MM.1S (cell line): ENCODE measurements around the gene EXOC3L4.

Experiments
- DNase-seq: peaks from one replicate; pipeline ENCODE4 v3.0.0-alpha.2; 2015
- H2AFZ ChIP-seq: fragments of 300-600 bp; sonication (generic); 2 replicates; pipeline ENCODE4 v1.6.0; 2016; ENCODE audit warnings: antibody characterized with exemption, low read length
- H3F3A ChIP-seq: fragments of 300-600 bp; sonication (generic); 2 replicates; pipeline ENCODE4 v1.6.1; 2016; ENCODE audit warnings: mild to moderate bottlenecking, antibody characterized with exemption, low read length, moderate library complexity, mixed read lengths; ENCODE audit not compliant: insufficient read depth
- H3K27ac ChIP-seq: fragments of 300-600 bp; sonication (generic); 2 replicates; pipeline ENCODE4 v1.5.1; 2016; ENCODE audit warnings: mild to moderate bottlenecking, low read length
- H3K27me3 ChIP-seq: fragments of 300-600 bp; sonication (generic); replicated peaks from 2 replicates; pipeline ENCODE4 v1.6.0; 2016; ENCODE audit warnings: low read length; ENCODE audit not compliant: insufficient read depth
- H3K36me3 ChIP-seq: fragments of 300-600 bp; sonication (generic); replicated peaks from 2 replicates; pipeline ENCODE4 v1.6.1; 2016; ENCODE audit warnings: mild to moderate bottlenecking, low read length, mixed read lengths; ENCODE audit not compliant: insufficient read depth
- H3K4me1 ChIP-seq: fragments of 300-600 bp; sonication (generic); 2 replicates; pipeline ENCODE4 v1.6.1; 2016; ENCODE audit warnings: low read length, mixed read lengths
- H3K4me2 ChIP-seq: fragments of 300-600 bp; sonication (generic); 2 replicates; pipeline ENCODE4 v1.6.0; 2016; ENCODE audit warnings: low read depth, low read length
- H3K4me3 ChIP-seq: fragments of 300-600 bp; sonication (generic); 2 replicates; pipeline ENCODE4 v1.5.1; 2016; ENCODE audit warnings: low read length, mixed read lengths
- H3K79me2 ChIP-seq: fragments of 300-600 bp; sonication (generic); 2 replicates; pipeline ENCODE4 v1.6.1; 2016; ENCODE audit warnings: mixed run types, low read length, mixed read lengths
- H3K9ac ChIP-seq: fragments of 300-600 bp; sonication (generic); 2 replicates; pipeline ENCODE4 v1.6.1; 2016; ENCODE audit warnings: low read length, mixed read lengths
- H3K9me2 ChIP-seq: fragments of 300-600 bp; sonication (generic); replicated peaks from 2 replicates; pipeline ENCODE4 v1.6.1; 2016; ENCODE audit warnings: mild to moderate bottlenecking, low read length, mixed read lengths; ENCODE audit not compliant: insufficient read depth
- H3K9me3 ChIP-seq: fragments of 300-600 bp; sonication (generic); replicated peaks from 2 replicates; pipeline ENCODE4 v1.6.1; 2016; ENCODE audit warnings: mild to moderate bottlenecking, low read length, mixed read lengths; ENCODE audit not compliant: insufficient read depth
- H4K20me1 ChIP-seq: fragments of 300-600 bp; sonication (generic); 2 replicates; pipeline ENCODE4 v1.6.1; 2016; ENCODE audit warnings: mild to moderate bottlenecking, low read length, moderate library complexity, mixed read lengths; ENCODE audit not compliant: insufficient read depth
- EZH2 ChIP-seq: fragments of 300-600 bp; sonication (generic); optimal IDR thresholded peaks from 2 replicates; pipeline ENCODE3; 2017; ENCODE audit warnings: low read depth, mild to moderate bottlenecking, antibody characterized with exemption, low read length, mixed read lengths
- EZH2phosphoT487 ChIP-seq: fragments of 300-600 bp; sonication (generic); IDR thresholded peaks from 2 replicates; pipeline ENCODE4 v1.6.1; 2018; ENCODE audit warnings: antibody characterized with exemption, low read length
- TF ChIP-seq, protein P1 (sequence below): fragments of 300-600 bp; sonication (generic); IDR thresholded peaks from 2 replicates; pipeline ENCODE4 v1.5.1; 2016; ENCODE audit warnings: antibody characterized with exemption, low read length, mixed read lengths

Gene EXOC3L4

GRCh38 chr14:103064978-103065377, 29.5 kb upstream of the EXOC3L4 start:
- Histone ChIP-seq H3K4me1 (no peaks in the 10 kb centered on the region), H3K4me3 (no peak overlapping the region), H3K27me3 (no peaks in the 10 kb centered on the region), H3K9ac (no peak overlapping the region), H3K27ac (no peak overlapping the region), H3K79me2 (no peaks in the 10 kb centered on the region), H4K20me1 (no peaks in the 10 kb centered on the region), H2AFZ (no peak overlapping the region), H3F3A (no peaks in the 10 kb centered on the region), H3K9me2 (no peaks in the 10 kb centered on the region), H3K4me2 (no peak overlapping the region), H3K36me3 (no peaks in the 10 kb centered on the region), H3K9me3 (no peaks in the 10 kb centered on the region)
- no peak for TF ChIP-seq EZH2phosphoT487
- no peak for TF ChIP-seq EZH2
- TF ChIP-seq, protein P1, sequence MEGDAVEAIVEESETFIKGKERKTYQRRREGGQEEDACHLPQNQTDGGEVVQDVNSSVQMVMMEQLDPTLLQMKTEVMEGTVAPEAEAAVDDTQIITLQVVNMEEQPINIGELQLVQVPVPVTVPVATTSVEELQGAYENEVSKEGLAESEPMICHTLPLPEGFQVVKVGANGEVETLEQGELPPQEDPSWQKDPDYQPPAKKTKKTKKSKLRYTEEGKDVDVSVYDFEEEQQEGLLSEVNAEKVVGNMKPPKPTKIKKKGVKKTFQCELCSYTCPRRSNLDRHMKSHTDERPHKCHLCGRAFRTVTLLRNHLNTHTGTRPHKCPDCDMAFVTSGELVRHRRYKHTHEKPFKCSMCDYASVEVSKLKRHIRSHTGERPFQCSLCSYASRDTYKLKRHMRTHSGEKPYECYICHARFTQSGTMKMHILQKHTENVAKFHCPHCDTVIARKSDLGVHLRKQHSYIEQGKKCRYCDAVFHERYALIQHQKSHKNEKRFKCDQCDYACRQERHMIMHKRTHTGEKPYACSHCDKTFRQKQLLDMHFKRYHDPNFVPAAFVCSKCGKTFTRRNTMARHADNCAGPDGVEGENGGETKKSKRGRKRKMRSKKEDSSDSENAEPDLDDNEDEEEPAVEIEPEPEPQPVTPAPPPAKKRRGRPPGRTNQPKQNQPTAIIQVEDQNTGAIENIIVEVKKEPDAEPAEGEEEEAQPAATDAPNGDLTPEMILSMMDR: no peak
- DNase-seq: no peak

GRCh38 chr14:103065861-103066260, 28.7 kb upstream of the EXOC3L4 start:
- Histone ChIP-seq H3K36me3 (no peaks in the 10 kb centered on the region), H3K27me3 (no peaks in the 10 kb centered on the region), H3K4me3 (no peak overlapping the region), H3K79me2 (no peaks in the 10 kb centered on the region), H3K9me3 (no peaks in the 10 kb centered on the region), H2AFZ (no peak overlapping the region), H3K27ac (no peak overlapping the region), H3K9me2 (no peaks in the 10 kb centered on the region), H3K4me2 (no peak overlapping the region), H3K4me1 (no peaks in the 10 kb centered on the region), H4K20me1 (no peaks in the 10 kb centered on the region), H3F3A (no peaks in the 10 kb centered on the region), H3K9ac (no peak overlapping the region)
- DNase-seq: no peak
- TF ChIP-seq, protein P1: no peak
- TF ChIP-seq EZH2phosphoT487 (no peak), EZH2 (no peak)

- Histone ChIP-seq H3K4me3 (no peak overlapping the region), H4K20me1 (no peaks in the 10 kb centered on the region), H3K9me3 (no peaks in the 10 kb centered on the region), H3K9me2 (no peaks in the 10 kb centered on the region), H3F3A (no peaks in the 10 kb centered on the region), H3K36me3 (no peaks in the 10 kb centered on the region), H3K27ac (no peak overlapping the region), H3K27me3 (peaks cover 3% of the 10 kb centered on the region), H3K4me1 (no peaks in the 10 kb centered on the region), H2AFZ (no peak overlapping the region), H3K4me2 (no peak overlapping the region), H3K79me2 (no peaks in the 10 kb centered on the region), H3K9ac (no peak overlapping the region)
- TF ChIP-seq EZH2phosphoT487 (no peak), EZH2 (no peak)
- TF ChIP-seq, protein P1: no peak
- no peak for DNase-seq
Measured at GRCh38 chr14:103066399-103066798, 28.1 kb upstream of the EXOC3L4 start.
